Fibroblast of villous mesenchyme (primary cell): ENCODE results near the gene ERP27. TPM values are rescaled to one million over a fixed set of nuclear protein-coding genes. Genes with fewer than 3 reads are reported as not detected.

Source experiments
- DNase-seq: peaks from one replicate; pipeline ENCODE4 v3.0.0-alpha.2; 2010; ENCODE audit warnings: low read depth
- H3K4me3 ChIP-seq: 2 replicates; pipeline ENCODE4 v1.5.1; 2011; ENCODE audit warnings: low read depth, mild to moderate bottlenecking, low read length
- total RNA-seq: library from RNA; depleted of rRNA; stranded (reverse); fragments of >200 nt; gene quantifications from 2 replicates; pipeline ENCODE4 v1.2.3, GENCODE V29; 2012
- TF ChIP-seq, protein P1 (sequence below): IDR thresholded peaks from 2 replicates; pipeline ENCODE4 v1.5.1; 2012; ENCODE audit warnings: low read depth, mild to moderate bottlenecking, low read length; ENCODE audit not compliant: insufficient read depth

The ERP27 gene
- total RNA-seq, result not detected in 2 replicates

DNA sequence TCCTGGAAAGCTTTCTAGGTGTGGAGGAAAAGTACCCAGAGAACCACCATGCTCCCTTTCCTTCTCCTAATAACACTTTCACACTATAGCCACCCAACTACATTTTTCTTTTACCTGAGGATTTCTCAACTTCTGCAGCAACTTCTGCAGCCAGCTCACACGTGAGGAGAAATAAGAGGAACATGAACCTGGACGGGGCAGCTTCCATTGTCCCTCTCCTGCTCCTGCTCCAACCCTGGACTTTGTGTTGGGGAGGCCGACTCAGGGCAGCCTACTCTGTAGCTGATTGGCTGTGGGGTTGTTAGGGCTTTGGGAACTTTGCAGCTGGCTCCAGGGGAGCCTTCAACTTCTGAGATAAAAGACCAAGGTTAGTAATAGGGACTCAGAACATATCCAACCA, at the start of gene ERP27:
Gene ERP27 (minus strand): TSS at position 237 of the 400 bp plus-strand sequence. CDS start 29 bp downstream, at position 208.
- DNase-seq, result no peak
- TF ChIP-seq, protein P1, sequence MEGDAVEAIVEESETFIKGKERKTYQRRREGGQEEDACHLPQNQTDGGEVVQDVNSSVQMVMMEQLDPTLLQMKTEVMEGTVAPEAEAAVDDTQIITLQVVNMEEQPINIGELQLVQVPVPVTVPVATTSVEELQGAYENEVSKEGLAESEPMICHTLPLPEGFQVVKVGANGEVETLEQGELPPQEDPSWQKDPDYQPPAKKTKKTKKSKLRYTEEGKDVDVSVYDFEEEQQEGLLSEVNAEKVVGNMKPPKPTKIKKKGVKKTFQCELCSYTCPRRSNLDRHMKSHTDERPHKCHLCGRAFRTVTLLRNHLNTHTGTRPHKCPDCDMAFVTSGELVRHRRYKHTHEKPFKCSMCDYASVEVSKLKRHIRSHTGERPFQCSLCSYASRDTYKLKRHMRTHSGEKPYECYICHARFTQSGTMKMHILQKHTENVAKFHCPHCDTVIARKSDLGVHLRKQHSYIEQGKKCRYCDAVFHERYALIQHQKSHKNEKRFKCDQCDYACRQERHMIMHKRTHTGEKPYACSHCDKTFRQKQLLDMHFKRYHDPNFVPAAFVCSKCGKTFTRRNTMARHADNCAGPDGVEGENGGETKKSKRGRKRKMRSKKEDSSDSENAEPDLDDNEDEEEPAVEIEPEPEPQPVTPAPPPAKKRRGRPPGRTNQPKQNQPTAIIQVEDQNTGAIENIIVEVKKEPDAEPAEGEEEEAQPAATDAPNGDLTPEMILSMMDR, result no peak
- H3K4me3 ChIP-seq, result no peak within 1 kb of the TSS

DNA sequence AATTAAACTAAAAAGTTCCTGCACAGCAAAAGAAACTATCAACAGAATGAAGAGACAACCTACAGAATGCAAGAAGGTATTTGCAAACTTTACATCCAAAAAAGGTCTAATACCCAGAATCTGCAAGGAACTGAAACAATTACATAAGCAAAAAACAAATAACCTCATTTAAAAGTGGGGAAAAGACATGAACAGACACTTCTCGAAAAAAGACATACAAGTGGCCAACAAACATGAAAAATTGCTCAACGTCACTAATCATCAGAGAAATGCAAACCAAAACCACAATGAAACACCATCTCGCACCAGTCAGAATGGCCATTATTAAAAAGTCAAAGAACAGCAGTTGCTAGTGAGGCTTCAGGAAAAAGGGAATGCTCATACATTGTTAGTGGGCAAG, 49.7 kb upstream of the ERP27 start:
- DNase-seq, result no peak
- TF ChIP-seq, protein P1, result no peak
- no peak overlapping the region for H3K4me3 ChIP-seq

DNA sequence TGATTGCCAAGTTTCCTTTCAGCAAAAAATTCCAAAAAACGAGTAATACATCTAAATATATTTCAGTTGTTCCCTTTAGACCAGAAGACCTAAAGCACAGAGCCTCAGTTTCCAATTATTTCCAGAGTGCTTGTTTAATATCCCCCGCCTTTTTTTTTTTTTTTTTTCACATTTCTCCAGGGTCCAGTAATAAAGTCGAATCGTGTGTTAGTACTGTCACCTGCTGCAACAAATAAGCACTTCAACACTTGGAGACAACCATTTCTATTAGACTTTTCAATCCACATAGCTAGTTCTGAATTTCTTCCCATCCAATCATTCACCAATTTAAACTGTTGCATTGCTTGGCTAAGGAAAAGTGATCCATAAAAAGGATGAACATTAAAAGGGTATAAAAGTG, 48.1 kb upstream of the ERP27 start:
- TF ChIP-seq, protein P1, result no peak
- no peak overlapping the region for H3K4me3 ChIP-seq
- DNase-seq, result no peak

DNA sequence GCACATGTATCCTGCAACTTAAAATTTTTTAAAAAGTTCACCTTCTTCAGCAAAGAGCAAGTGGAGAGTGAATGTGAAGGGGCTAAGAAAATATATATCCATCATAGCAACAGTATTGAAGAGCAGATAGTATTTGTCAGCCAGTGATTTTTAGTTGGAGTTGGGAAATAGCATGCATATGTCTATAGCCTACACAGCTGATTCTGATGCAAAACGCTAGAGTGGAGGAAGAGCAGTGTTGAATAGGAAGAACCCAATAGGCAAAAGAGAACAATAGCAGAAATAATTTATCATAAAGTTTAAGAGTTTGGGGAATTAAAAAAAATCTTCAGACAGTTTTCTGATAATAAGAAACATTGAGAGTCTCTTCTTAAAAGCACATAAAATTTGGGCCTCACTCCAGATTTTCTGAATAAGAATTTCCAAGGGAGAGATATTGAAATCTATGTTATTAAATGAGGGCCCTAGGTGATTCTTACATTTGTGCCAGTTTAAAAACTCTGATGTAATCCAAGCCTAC, 46.5 kb upstream of the ERP27 start:
- TF ChIP-seq, protein P1, result no peak
- H3K4me3 ChIP-seq, result no peak overlapping the region
- DNase-seq, result no peak

DNA sequence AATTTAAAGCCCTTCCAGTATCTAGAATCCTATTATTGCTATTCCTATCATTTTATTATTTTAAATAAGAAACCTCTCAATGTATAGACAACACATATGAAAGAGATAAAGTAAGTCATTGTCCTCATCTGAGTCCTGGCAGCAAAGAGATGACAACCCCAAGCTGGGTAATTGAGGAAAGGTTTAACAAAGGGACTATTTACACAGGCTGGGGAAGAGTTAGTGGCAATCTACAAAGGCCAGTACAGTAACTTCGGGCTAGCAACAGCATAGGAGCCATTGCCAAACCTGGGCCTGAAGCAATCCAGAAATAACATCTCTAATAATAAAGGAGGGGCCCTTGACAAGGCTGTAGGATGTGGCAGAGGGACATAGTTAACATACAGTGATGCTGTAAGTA, 45.7 kb upstream of the ERP27 start:
- TF ChIP-seq, protein P1, result no peak
- H3K4me3 ChIP-seq, result no peak overlapping the region
- no peak for DNase-seq

DNA sequence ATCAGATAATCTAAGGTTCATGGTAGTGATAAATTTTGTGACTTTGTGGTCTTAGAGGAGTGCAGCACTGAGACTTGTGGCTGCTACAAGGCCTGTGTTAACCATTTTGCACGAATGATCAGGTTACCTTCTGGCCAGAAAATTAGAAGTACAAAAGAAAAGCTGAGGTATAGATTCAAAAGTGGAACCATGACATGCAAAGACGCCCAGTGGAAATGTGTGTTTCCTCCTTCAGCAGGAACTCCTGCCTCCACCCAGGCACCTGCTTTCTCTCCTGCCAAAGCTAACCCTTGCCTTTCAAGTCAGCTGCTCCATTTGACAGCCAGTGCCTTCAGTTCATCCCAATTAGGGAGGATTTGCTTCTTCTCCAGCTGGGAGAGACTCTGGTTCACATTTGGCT, 44.7 kb upstream of the ERP27 start:
- DNase-seq, result no peak
- TF ChIP-seq, protein P1, result no peak

DNA sequence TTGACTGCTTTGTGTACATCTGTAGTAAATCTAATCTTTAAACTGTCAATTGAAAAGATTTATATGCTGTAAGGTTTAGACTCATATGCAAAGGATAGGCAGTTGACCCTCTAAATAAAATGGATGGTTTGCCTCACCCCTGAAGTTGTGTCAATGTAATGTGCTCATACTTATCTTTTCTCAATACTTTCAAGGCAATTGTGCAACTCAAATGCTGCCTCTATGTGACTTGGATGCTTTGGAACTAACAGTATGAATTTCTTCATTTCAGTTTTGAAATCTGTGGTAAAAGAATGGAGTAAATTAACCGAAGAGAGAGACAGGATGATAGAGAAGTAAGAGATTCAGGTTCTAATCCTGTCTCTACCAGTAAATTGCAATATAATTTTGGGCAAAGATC, 44.2 kb upstream of the ERP27 start:
- TF ChIP-seq, protein P1, result no peak
- DNase-seq, result peak; percentile 41

More for the DNA sequence above, 44.7 kb upstream of the ERP27 start:
- H3K4me3 ChIP-seq, result no peak overlapping the region

More for the DNA sequence above, 44.2 kb upstream of the ERP27 start:
- H3K4me3 ChIP-seq, result no peak overlapping the region
